ENCODE measurements around the gene RHBDD2. TPM values are rescaled to one million over a fixed set of nuclear protein-coding genes. Genes with fewer than 3 reads are reported as not detected.

RHBDD2 gene
- total and polyA plus RNA-seq, 9 of the 15 experiments (the other 6 are each of a cell fraction or from before 2014, with no cell fraction given) = 3.3 to 36.7 (median 17.9) TPM

DNA sequence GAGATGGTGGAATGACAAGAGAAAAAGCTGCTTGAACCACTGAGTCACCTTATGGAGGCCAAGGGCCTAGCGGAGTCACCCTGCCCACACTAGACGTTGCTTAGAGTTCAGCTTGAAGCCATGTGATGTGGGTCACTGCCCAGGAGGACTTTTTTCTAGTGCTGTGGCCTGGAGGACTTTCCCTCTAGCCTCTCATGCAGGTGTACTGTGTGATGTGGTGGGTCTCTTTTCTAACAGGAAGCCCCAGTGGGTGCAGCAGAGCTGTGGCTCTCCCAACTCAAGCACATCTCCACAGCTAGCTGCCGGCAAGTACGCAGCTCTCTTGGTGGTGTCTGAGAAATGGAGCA is 49.7 kb downstream of the RHBDD2 start:
- Histone ChIP-seq H2AFZ (ENCODE audit: low read depth, low read length) (no peak overlapping the region), H3K27ac (ENCODE audit: extremely low read depth, low read depth, low read length) (no peak overlapping the region), H3K79me2 (ENCODE audit: control insufficient read depth, insufficient read depth, low read length) (peaks cover 61% of the 10 kb centered on the region), H3K4me1 (replicated peaks in 1 of 2; ENCODE audit: control insufficient read depth in 2 of 2, insufficient read depth in 2 of 2, low read length in 2 of 2) (0 out of 5 replicates have a peak, but pooled peaks cover 0 to under 1% of the 10 kb centered on the region in 2 experiments), H3K36me3 (ENCODE audit: control insufficient read depth, insufficient read depth, low read length) (peaks cover 6% of the 10 kb centered on the region; the same call in 2 of the 3 replicates), H4K20me1 (replicated peaks; ENCODE audit: control insufficient read depth, insufficient read depth, low read length) (no peaks in the 10 kb centered on the region), H3K9me3 (replicated peaks; ENCODE audit: control insufficient read depth, insufficient read depth, low read depth, low read length) (no peaks in the 10 kb centered on the region), H3K9ac (ENCODE audit: insufficient read depth in 1 of 2, low read depth in 2 of 2, low read length in 2 of 2) (no peak overlapping the region), H3K4me2 (ENCODE audit: insufficient read depth, low read length) (no peak overlapping the region), H3K9me1 (ENCODE audit: control insufficient read depth, insufficient read depth, low read length) (no peaks in the 10 kb centered on the region), H3K27me3 (ENCODE audit: control insufficient read depth in 2 of 2, insufficient read depth in 2 of 2, low read length in 2 of 2) (no peaks in the 10 kb centered on the region), H3K4me3 (no peak overlapping the region)
- DNase-seq (ENCODE audit: extremely low read depth in 1 of 4, low spot score in 3 of 4) (no peak), ATAC-seq (no peak; the same call in 1 of the 3 replicates), FAIRE-seq (no peak)
- in situ Hi-C loops (cut with MboI) (no loop called here), intact Hi-C loops (cut with micrococcal nuclease) (no loop called here)
- 72% methylated on average over 4 of the region's 4 CpGs for WGBS (ENCODE audit: insufficient coverage, low coverage, missing lambda C conversion rate)
- BruUV-seq (replicated peaks) = no TSS peak
- POLR2A ChIA-PET = interaction anchor here (0.7 to 5.3 kb wide), 4 partner anchors 11 to 82 kb away, joined by 3 to 48 read pairs (median 4); no protein-coding TSS in a partner anchor
- CTCF ChIA-PET (ENCODE audit: low intra/inter-chr PET ratio) = no interaction called here
- no peak for TF ChIP-seq YBX1 (IDR thresholded peaks at IDR 0.05)
- TF ChIP-seq ZNF3 (CRISPR knock-in tag; IDR thresholded peaks at IDR 0.05) = no peak
- TF ChIP-seq CREBBP (IDR thresholded peaks at IDR 0.05; ENCODE audit: low read depth, low read length) = no peak
- no peak for TF ChIP-seq SMARCE1 (IDR thresholded peaks at IDR 0.05)
- TF ChIP-seq, protein P1, sequence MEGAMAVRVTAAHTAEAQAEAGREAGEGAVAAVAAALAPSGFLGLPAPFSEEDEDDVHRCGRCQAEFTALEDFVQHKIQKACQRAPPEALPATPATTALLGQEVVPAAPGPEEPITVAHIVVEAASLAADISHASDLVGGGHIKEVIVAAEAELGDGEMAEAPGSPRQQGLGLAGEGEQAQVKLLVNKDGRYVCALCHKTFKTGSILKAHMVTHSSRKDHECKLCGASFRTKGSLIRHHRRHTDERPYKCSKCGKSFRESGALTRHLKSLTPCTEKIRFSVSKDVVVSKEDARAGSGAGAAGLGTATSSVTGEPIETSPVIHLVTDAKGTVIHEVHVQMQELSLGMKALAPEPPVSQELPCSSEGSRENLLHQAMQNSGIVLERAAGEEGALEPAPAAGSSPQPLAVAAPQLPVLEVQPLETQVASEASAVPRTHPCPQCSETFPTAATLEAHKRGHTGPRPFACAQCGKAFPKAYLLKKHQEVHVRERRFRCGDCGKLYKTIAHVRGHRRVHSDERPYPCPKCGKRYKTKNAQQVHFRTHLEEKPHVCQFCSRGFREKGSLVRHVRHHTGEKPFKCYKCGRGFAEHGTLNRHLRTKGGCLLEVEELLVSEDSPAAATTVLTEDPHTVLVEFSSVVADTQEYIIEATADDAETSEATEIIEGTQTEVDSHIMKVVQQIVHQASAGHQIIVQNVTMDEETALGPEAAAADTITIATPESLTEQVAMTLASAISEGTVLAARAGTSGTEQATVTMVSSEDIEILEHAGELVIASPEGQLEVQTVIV (CRISPR knock-in tag; IDR thresholded peaks at IDR 0.05; ENCODE audit: borderline replicate concordance) = no peak
- no peak for TF ChIP-seq STAT5B (CRISPR knock-in tag; IDR thresholded peaks at IDR 0.05)
- no peak for TF ChIP-seq MBD2 (IDR thresholded peaks at IDR 0.05; ENCODE audit: borderline replicate concordance, low read depth)
- TF ChIP-seq TEAD4 (IDR thresholded peaks at IDR 0.05; ENCODE audit: low read length) = no peak
- TF ChIP-seq TEAD4 (CRISPR knock-in tag; IDR thresholded peaks at IDR 0.05; ENCODE audit: borderline replicate concordance) = no peak
- TF ChIP-seq, protein P2, sequence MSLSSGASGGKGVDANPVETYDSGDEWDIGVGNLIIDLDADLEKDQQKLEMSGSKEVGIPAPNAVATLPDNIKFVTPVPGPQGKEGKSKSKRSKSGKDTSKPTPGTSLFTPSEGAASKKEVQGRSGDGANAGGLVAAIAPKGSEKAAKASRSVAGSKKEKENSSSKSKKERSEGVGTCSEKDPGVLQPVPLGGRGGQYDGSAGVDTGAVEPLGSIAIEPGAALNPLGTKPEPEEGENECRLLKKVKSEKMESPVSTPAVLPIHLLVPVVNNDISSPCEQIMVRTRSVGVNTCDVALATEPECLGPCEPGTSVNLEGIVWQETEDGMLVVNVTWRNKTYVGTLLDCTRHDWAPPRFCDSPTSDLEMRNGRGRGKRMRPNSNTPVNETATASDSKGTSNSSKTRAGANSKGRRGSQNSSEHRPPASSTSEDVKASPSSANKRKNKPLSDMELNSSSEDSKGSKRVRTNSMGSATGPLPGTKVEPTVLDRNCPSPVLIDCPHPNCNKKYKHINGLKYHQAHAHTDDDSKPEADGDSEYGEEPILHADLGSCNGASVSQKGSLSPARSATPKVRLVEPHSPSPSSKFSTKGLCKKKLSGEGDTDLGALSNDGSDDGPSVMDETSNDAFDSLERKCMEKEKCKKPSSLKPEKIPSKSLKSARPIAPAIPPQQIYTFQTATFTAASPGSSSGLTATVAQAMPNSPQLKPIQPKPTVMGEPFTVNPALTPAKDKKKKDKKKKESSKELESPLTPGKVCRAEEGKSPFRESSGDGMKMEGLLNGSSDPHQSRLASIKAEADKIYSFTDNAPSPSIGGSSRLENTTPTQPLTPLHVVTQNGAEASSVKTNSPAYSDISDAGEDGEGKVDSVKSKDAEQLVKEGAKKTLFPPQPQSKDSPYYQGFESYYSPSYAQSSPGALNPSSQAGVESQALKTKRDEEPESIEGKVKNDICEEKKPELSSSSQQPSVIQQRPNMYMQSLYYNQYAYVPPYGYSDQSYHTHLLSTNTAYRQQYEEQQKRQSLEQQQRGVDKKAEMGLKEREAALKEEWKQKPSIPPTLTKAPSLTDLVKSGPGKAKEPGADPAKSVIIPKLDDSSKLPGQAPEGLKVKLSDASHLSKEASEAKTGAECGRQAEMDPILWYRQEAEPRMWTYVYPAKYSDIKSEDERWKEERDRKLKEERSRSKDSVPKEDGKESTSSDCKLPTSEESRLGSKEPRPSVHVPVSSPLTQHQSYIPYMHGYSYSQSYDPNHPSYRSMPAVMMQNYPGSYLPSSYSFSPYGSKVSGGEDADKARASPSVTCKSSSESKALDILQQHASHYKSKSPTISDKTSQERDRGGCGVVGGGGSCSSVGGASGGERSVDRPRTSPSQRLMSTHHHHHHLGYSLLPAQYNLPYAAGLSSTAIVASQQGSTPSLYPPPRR (CRISPR knock-in tag; IDR thresholded peaks at IDR 0.05; ENCODE audit: borderline replicate concordance) = no peak
- TF ChIP-seq ZNF12 (CRISPR knock-in tag; IDR thresholded peaks at IDR 0.05) = no peak
- no peak for TF ChIP-seq ZNF785 (CRISPR knock-in tag; IDR thresholded peaks at IDR 0.05)

Data from K562 (cell line).